GM06990 (cell line): ENCODE data around the gene FITM1.

Experiments used
- DNase-seq: peaks from one replicate; pipeline ENCODE4 v3.0.0-alpha.2; 2011; ENCODE audit not compliant: insufficient read length; ENCODE audit errors: extremely low read depth
- H3K27me3 ChIP-seq: replicated peaks from 2 replicates; pipeline ENCODE4 v1.6.0; 2011; ENCODE audit warnings: low read length; ENCODE audit not compliant: control insufficient read depth, insufficient read depth
- H3K36me3 ChIP-seq: 2 replicates; pipeline ENCODE4 v1.5.1; 2011; ENCODE audit warnings: low read length; ENCODE audit not compliant: control insufficient read depth, insufficient read depth
- H3K4me3 ChIP-seq: replicated peaks from 2 replicates; pipeline ENCODE4 v1.5.1; 2011; ENCODE audit warnings: low read depth, mild to moderate bottlenecking, control low read depth, low read length
- CTCF ChIP-seq: IDR thresholded peaks from 2 replicates; pipeline ENCODE4 v1.5.1; 2011; ENCODE audit warnings: low read length, control low read depth, mild to moderate bottlenecking, inconsistent platforms; ENCODE audit not compliant: insufficient read depth, poor library complexity, severe bottlenecking

The FITM1 gene

GRCh38 chr14:24115422-24116127 lies 14.9 kb upstream of the FITM1 start:
- Histone ChIP-seq H3K4me3 (peak overlapping the region; percentile 72), H3K27me3 (no peaks in the 10 kb centered on the region), H3K36me3 (peaks cover 28% of the 10 kb centered on the region)
- no peak for DNase-seq
- no peak for TF ChIP-seq CTCF

GRCh38 chr14:24116128-24116814 lies 14.2 kb upstream of the FITM1 start:
- no peak for DNase-seq
- peaks cover 34% of the 10 kb centered on the region for H3K36me3 ChIP-seq
- TF ChIP-seq CTCF, result no peak
- H3K4me3 ChIP-seq, result peak overlapping the region; percentile 72
- no peaks in the 10 kb centered on the region for H3K27me3 ChIP-seq

- Histone ChIP-seq H3K36me3 (peaks cover 34% of the 10 kb centered on the region), H3K4me3 (no peak overlapping the region), H3K27me3 (no peaks in the 10 kb centered on the region)
- no peak for TF ChIP-seq CTCF
- DNase-seq, result no peak
These were observed 13.3 kb upstream of the FITM1 start for GRCh38 chr14:24117179-24117578.

- TF ChIP-seq CTCF, result no peak
- peaks cover 41% of the 10 kb centered on the region for H3K36me3 ChIP-seq
- H3K27me3 ChIP-seq, result no peaks in the 10 kb centered on the region
- H3K4me3 ChIP-seq, result no peak overlapping the region
- no peak for DNase-seq
These were observed 10.8 kb upstream of the FITM1 start for GRCh38 chr14:24119691-24120090.

- Histone ChIP-seq H3K4me3 (no peak overlapping the region), H3K36me3 (peaks cover 43% of the 10 kb centered on the region), H3K27me3 (no peaks in the 10 kb centered on the region)
- no peak for DNase-seq
- no peak for TF ChIP-seq CTCF
These were observed 9.2 kb upstream of the FITM1 start for GRCh38 chr14:24121210-24121609.
